Activated CD4-positive, alpha-beta T cell treated with anti-CD3 and anti-CD28 coated beads, Interleukin-2, amount 10 ng/mL, durations not matched to agents 24 days and 14 days (primary cell): ENCODE data around the gene KIF26B. TPM values are rescaled to one million over a fixed set of nuclear protein-coding genes. Genes with fewer than 3 reads are reported as not detected.

ENCODE experiments used
- DNase-seq: peaks from one replicate; pipeline ENCODE4 v3.0.0; 2022
- H3K27ac Mint-ChIP-seq: one replicate; pipeline ENCODE4 v1.8.0; 2022; ENCODE audit warnings: mild to moderate bottlenecking, mixed read lengths
- H3K27me3 Mint-ChIP-seq: one replicate; pipeline ENCODE4 v1.8.0; 2022; ENCODE audit warnings: mixed read lengths
- H3K36me3 Mint-ChIP-seq: one replicate; pipeline ENCODE4 v1.8.0; 2022; ENCODE audit warnings: low read depth, mild to moderate bottlenecking, mixed read lengths
- H3K4me1 Mint-ChIP-seq: one replicate; pipeline ENCODE4 v1.8.0; 2021; ENCODE audit warnings: mixed read lengths
- H3K4me3 Mint-ChIP-seq: one replicate; pipeline ENCODE4 v1.8.0; 2022; ENCODE audit warnings: mild to moderate bottlenecking, moderate library complexity, mixed read lengths
- H3K9me3 Mint-ChIP-seq: one replicate; pipeline ENCODE4 v1.8.0; 2021; ENCODE audit warnings: mixed read lengths
- intact Hi-C: fragments of 100-400 bp; cut with micrococcal nuclease; formaldehyde crosslinking; loops from one replicate; pipeline ENCODE4 v1.15.1; 2023
- total RNA-seq: library from RNA; stranded (reverse); gene quantifications from 2 replicates; pipeline ENCODE4 v1.2.3, GENCODE V29; 2022

The KIF26B gene
- total RNA-seq, 1 donor from 2014 or later = 0.07 TPM

DNA sequence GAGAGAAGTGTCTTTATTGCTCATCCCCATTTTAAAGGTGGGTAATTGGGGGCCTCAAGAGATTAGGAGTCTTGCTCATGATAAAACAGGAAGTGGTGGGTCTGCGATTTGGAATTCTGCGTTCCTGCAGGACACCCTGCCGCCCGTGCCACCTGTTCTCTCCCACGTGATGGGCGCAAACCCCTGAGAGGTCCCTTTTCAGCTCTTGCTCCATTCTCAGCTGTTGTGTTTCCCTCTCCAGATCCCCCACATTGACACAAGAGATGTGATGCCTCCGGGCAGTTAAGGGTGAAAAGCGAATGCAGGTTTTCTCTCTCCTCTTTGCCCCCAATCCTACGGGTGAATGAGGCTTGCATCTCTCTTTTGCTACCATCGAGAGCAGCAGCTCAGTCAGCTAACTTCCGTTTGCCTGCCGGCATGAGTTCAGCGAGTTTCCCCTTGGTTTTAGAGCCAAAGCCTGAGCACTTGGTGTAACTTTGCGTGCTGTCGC, 57.5 kb downstream of the KIF26B start:
- H3K27me3 Mint-ChIP-seq = no peaks in the 10 kb centered on the region

DNA sequence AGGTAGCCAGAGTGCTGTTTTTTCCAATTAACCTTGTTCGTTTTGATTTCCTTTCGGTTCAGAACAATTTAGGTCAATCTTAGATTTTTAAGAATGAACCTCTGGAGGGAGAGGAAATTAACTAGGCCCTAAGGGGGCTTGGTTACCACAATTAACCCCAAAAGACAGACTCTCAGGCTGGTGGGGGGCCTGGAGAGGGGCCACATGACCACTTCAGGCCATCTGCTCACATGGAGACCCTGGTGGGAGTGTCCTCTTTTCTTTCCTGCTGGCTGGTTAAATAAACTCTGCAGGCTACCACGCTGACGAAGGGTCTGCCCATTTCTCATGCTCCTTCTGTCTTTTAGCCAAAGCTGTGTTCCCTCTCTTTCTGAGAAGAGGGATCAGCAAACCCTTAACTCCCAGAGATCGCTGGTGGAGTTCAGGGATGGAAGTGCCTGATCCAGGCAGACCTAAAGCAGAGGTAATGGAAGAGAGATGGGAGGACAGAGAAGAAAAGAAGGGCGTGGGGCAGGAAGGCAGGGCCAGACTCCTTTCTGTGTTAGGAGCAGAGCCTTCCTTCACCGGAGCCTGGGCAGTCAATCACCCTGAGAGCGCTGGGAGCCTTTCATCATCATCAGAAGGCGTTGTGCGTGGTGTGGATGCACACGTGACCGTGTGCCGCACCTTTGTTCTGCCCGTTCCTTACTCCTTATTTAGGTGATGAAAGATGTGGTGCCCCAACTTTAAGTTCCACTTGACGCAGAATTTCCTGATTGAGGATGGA, 58.5 kb downstream of the KIF26B start:
- DNase-seq = no peak

More for the DNA sequence above, 57.5 kb downstream of the KIF26B start:
- intact Hi-C loops = no loop called here
- Mint-ChIP-seq H3K27ac (no peak overlapping the region), H3K4me1 (no peaks in the 10 kb centered on the region), H3K4me3 (no peak overlapping the region), H3K9me3 (no peaks in the 10 kb centered on the region), H3K36me3 (no peaks in the 10 kb centered on the region)
- DNase-seq = no peak

DNA sequence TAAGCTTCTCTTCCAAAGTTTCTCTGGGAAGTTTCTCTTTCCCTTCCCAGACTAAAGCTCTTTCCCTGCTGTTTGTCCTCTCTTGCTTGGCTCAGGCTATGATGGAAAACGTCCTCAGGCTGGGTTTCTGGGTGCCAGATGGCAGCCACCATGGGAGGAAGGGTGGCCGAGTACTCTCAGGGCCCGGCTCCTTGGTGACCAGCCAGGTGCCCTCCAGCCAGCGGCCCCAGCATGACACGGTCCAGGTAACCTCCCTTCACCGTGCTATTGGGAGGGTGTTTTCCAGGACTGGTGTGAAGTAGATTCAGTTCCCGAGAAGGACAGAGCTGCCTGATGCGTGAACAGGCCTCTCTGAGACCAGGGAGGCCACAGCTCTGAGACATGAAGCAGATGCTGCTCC, 60.3 kb downstream of the KIF26B start:
- Mint-ChIP-seq H3K4me1 (no peaks in the 10 kb centered on the region), H3K4me3 (no peak overlapping the region), H3K27ac (no peak overlapping the region), H3K9me3 (no peaks in the 10 kb centered on the region), H3K27me3 (no peaks in the 10 kb centered on the region), H3K36me3 (no peaks in the 10 kb centered on the region)
- DNase-seq = no peak
- intact Hi-C loops = no loop called here

More for the DNA sequence above, 58.5 kb downstream of the KIF26B start:
- H3K4me1 Mint-ChIP-seq = no peaks in the 10 kb centered on the region
- H3K27me3 Mint-ChIP-seq = no peaks in the 10 kb centered on the region
- no peaks in the 10 kb centered on the region for H3K36me3 Mint-ChIP-seq
- H3K27ac Mint-ChIP-seq = no peak overlapping the region
- intact Hi-C loops = no loop called here
- no peak overlapping the region for H3K4me3 Mint-ChIP-seq
- H3K9me3 Mint-ChIP-seq = no peaks in the 10 kb centered on the region

GRCh38 chr1:245216366-245217115, 61.8 kb downstream of the KIF26B start:
- H3K4me3 Mint-ChIP-seq = no peak overlapping the region
- no peaks in the 10 kb centered on the region for H3K36me3 Mint-ChIP-seq

DNA sequence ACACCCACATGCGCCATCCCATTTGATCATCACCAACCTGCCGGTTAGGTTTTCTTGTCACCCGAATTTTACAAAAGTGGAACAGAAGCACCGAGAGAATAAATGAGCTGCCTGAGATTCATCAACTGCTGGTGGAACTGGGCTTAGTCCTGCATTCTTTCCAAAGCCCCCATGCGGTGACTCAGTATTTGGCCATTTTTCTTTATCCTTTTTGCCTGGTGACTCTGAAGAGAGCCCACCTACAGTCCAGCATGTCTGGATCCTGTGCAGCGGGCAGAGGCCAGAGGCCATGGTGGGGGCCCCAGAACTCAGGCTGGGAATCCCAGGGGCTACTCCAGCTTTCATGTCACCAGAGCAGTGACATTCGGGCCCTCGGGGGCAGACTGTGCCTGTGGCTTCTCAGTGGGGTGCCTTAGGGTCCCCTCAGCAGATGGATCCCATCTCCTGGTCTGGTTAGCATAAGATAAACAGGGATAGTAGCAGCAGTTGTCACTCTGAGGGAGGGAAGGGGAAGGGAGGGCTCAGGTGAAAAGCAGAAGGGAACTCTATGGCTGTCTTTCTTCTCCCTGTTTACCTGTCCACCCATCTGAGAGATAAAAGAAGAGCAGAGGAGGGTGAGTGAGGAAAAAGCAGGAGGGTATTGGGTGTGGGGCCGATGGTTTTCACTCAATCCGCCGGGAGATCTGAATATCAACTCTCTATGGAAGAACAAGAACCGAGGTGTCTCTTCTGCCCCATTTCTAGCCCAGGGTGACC, 63.2 kb downstream of the KIF26B start:
- no peaks in the 10 kb centered on the region for H3K36me3 Mint-ChIP-seq
- no peaks in the 10 kb centered on the region for H3K4me1 Mint-ChIP-seq
- no peaks in the 10 kb centered on the region for H3K27me3 Mint-ChIP-seq
- H3K27ac Mint-ChIP-seq = no peak overlapping the region
- DNase-seq = no peak
- H3K9me3 Mint-ChIP-seq = no peaks in the 10 kb centered on the region
- intact Hi-C loops = no loop called here
- H3K4me3 Mint-ChIP-seq = no peak overlapping the region

More at GRCh38 chr1:245216366-245217115, 61.8 kb downstream of the KIF26B start:
- no peaks in the 10 kb centered on the region for H3K9me3 Mint-ChIP-seq
- intact Hi-C loops = no loop called here
- no peak overlapping the region for H3K27ac Mint-ChIP-seq
- no peak for DNase-seq
- H3K27me3 Mint-ChIP-seq = no peaks in the 10 kb centered on the region
- H3K4me1 Mint-ChIP-seq = no peaks in the 10 kb centered on the region

DNA sequence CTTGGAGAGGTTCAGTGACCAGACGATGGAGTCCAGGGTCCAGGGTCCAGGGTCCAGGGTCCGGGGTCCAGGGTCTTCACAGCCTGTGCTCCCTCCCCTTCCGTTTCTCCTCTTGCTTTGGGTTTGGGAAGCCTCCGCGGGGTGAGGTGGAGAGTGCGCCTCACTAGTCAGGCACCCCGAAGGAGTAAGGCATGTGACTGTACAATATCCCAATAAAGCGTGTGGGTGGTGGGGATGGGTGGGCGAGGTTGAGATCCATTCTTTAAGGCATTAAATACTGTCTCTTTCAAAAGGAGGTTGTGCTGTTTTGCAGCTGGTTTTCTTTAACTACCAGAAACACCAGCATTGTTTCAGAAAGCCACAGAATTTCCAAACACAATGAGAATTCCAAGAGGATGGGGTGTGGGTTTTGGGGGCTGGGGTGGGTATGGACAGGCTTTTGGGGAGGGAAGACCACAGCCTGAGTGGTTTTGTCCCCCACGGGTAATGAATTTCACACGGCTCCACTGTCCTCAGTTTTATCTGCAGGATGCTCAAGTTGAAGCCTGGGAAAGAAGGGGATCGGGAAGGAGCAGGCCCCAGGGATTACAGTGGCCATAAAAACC, 65.7 kb downstream of the KIF26B start:
- no peaks in the 10 kb centered on the region for H3K36me3 Mint-ChIP-seq
- H3K4me3 Mint-ChIP-seq = no peak overlapping the region
- no peaks in the 10 kb centered on the region for H3K27me3 Mint-ChIP-seq
- intact Hi-C loops = no loop called here
- no peaks in the 10 kb centered on the region for H3K4me1 Mint-ChIP-seq
- no peak overlapping the region for H3K27ac Mint-ChIP-seq
- DNase-seq = no peak
- H3K9me3 Mint-ChIP-seq = no peaks in the 10 kb centered on the region

- DNase-seq = no peak
- intact Hi-C loops = no loop called here
- no peaks in the 10 kb centered on the region for H3K27me3 Mint-ChIP-seq
- H3K9me3 Mint-ChIP-seq = no peaks in the 10 kb centered on the region
- no peaks in the 10 kb centered on the region for H3K4me1 Mint-ChIP-seq
- H3K36me3 Mint-ChIP-seq = no peaks in the 10 kb centered on the region
- no peak overlapping the region for H3K27ac Mint-ChIP-seq
- no peak overlapping the region for H3K4me3 Mint-ChIP-seq
Observed at GRCh38 chr1:245221805-245222204, 67.0 kb downstream of the KIF26B start.

DNA sequence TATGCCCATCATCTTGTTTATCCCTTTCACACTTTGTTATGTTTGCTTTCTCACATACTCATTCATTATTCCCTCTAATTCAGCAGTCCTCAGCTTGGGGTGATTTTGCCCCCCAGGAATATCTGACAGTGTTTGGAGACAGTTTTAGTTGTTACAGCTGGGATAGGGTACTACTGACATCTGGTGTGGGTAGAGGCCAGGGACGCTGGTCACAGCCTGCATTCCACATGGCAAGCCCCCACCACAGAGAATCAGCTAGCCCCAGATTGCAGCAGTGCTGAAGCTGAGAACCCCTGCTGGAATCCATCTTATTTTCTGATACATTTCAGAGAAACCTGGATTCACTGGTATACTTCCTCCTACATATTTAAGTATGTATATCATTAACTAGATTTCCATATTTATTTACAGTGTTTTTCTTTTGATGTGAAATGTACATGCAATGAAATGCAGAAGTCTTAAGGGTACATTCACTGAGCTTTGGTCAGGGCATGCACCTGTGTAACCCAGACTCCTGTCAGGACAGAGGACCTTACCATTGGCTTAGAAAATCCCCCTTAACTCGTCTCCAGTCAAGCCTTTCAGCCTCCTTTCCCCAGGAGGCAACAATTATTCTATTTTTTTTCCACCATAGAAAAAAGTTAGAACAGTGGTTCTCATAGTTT, 68.3 kb downstream of the KIF26B start:
- H3K27ac Mint-ChIP-seq = no peak overlapping the region

GRCh38 chr1:245225322-245226202, 70.8 kb downstream of the KIF26B start:
- Mint-ChIP-seq H3K4me3 (no peak overlapping the region), H3K9me3 (no peaks in the 10 kb centered on the region), H3K36me3 (no peaks in the 10 kb centered on the region), H3K27ac (no peak overlapping the region), H3K27me3 (no peaks in the 10 kb centered on the region), H3K4me1 (no peaks in the 10 kb centered on the region)
- intact Hi-C loops = no loop called here
- no peak for DNase-seq

More for the DNA sequence above, 68.3 kb downstream of the KIF26B start:
- Mint-ChIP-seq H3K36me3 (no peaks in the 10 kb centered on the region), H3K9me3 (no peaks in the 10 kb centered on the region), H3K4me3 (no peak overlapping the region), H3K4me1 (no peaks in the 10 kb centered on the region), H3K27me3 (no peaks in the 10 kb centered on the region)
- intact Hi-C loops = no loop called here
- DNase-seq = no peak

DNA sequence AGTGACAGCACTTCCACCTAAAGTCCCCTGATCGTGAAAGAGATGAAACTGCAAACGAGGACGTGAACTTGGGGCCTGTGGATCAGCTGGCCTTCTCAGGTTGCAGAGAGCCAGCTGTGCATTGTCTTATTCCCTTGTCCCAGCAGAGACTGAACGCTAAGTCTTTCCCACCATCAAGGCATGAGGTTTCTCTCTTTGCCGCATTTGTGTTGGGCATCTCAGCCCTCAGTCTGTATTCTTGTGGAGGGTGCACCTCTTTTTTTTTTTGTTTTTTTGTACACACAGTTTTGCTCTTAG, 71.4 kb downstream of the KIF26B start:
- Mint-ChIP-seq H3K4me3 (no peak overlapping the region), H3K9me3 (no peaks in the 10 kb centered on the region), H3K27ac (no peak overlapping the region), H3K27me3 (no peaks in the 10 kb centered on the region), H3K36me3 (no peaks in the 10 kb centered on the region), H3K4me1 (no peaks in the 10 kb centered on the region)
- intact Hi-C loops = no loop called here
- no peak for DNase-seq

- Mint-ChIP-seq H3K36me3 (no peaks in the 10 kb centered on the region), H3K27ac (no peak overlapping the region), H3K9me3 (no peaks in the 10 kb centered on the region), H3K4me1 (no peaks in the 10 kb centered on the region), H3K27me3 (no peaks in the 10 kb centered on the region), H3K4me3 (no peak overlapping the region)
- intact Hi-C loops = no loop called here
- DNase-seq = no peak
Observed at GRCh38 chr1:245229051-245229450, 74.3 kb downstream of the KIF26B start.

- no peak for DNase-seq
- no peaks in the 10 kb centered on the region for H3K27me3 Mint-ChIP-seq
- intact Hi-C loops = no loop called here
- no peaks in the 10 kb centered on the region for H3K36me3 Mint-ChIP-seq
- H3K4me3 Mint-ChIP-seq = no peak overlapping the region
- no peaks in the 10 kb centered on the region for H3K9me3 Mint-ChIP-seq
- no peak overlapping the region for H3K27ac Mint-ChIP-seq
- H3K4me1 Mint-ChIP-seq = no peaks in the 10 kb centered on the region
Observed at GRCh38 chr1:245232931-245233330, 78.1 kb downstream of the KIF26B start.
